Gastrocnemius medialis (tissue), 4 donors: Measurements from ENCODE around the gene NANOGP8. TPM values are rescaled to one million over a fixed set of nuclear protein-coding genes. Genes with fewer than 3 reads are reported as not detected.

Source experiments
- ATAC-seq, 2 donors: fragments of 150-250 bp; one replicate each; pipeline ENCODE4 v1.9.1; 2016
- DNase-seq, 2 donors: peaks; one replicate each; pipeline ENCODE4 v3.0.0-alpha.2; 2019
- H3K27ac ChIP-seq, 4 donors: fragments of 200-600 bp; sonication (generic); 1 replicate in 1 of 4; 2 replicates in 3 of 4; pipeline ENCODE4 v1.5.1; 2016 to 2018; ENCODE audit warnings: mild to moderate bottlenecking in 2 of 4, moderate library complexity in 1 of 4
- H3K27me3 ChIP-seq, 3 donors: fragments of 200-600 bp; sonication (generic) in 2 of 3; 1 replicate in 1 of 3; 2 replicates in 2 of 3; pipeline versions ENCODE4 v1.5.1 to v1.6.0; 2016 to 2019; ENCODE audit warnings: mild to moderate bottlenecking in 1 of 3, moderate library complexity in 1 of 3
- H3K36me3 ChIP-seq, 2 donors: fragments of 200-600 bp; sonication (generic) in 1 of 2; one replicate each; pipeline ENCODE4 v1.5.1; 2017 to 2018
- H3K4me1 ChIP-seq, 2 donors: fragments of 200-600 bp; sonication (generic) in 1 of 2; one replicate each; pipeline ENCODE4 v1.5.1; 2016 to 2017; ENCODE audit warnings: mild to moderate bottlenecking in 2 of 2
- H3K4me3 ChIP-seq, 4 donors: fragments of 200-600 bp; sonication (generic) in 3 of 4; 1 replicate in 1 of 4; 2 replicates in 3 of 4; pipeline ENCODE4 v1.5.1; 2016 to 2019; ENCODE audit warnings: mild to moderate bottlenecking in 2 of 4
- H3K9me3 ChIP-seq, 3 donors: fragments of 200-600 bp; sonication (generic) in 2 of 3; 1 replicate in 1 of 3; 2 replicates in 2 of 3; pipeline ENCODE4 v1.5.1; 2016 to 2019
- CTCF ChIP-seq, 5 experiments: fragments of 450-650 bp in 3 of 5; fragments of 200-600 bp in 2 of 5; sonication (generic) in 2 of 5; IDR thresholded peaks in 4 of 5; conservative IDR thresholded peaks in 1 of 5; 1 replicate in 4 of 5; 2 replicates in 1 of 5; pipeline ENCODE4 v1.5.1; 2016 to 2019; ENCODE audit warnings: antibody characterized with exemption in 5 of 5, mild to moderate bottlenecking in 3 of 5, moderate library complexity in 3 of 5
- POLR2A ChIP-seq, 2 donors: fragments of 450-650 bp; IDR thresholded peaks; one replicate each; pipeline ENCODE4 v1.6.1; 2017; ENCODE audit warnings: antibody characterized with exemption in 2 of 2, mild to moderate bottlenecking in 2 of 2, moderate library complexity in 2 of 2
- in situ Hi-C, 4 donors: fragments of 200-750 bp; cut with MboI; loops; one replicate each; pipeline versions ENCODE4 v1.15.0 to v1.8.0; 2017; ENCODE audit warnings: low sequenced_read_pairs in 4 of 4
- intact Hi-C: fragments of 100-400 bp; cut with DNase I; formaldehyde crosslinking; loops from one replicate; pipeline ENCODE4 v1.15.1; 2023; ENCODE audit warnings: low total_unique reads
- total RNA-seq, 4 donors: library from RNA; depleted of rRNA; stranded (reverse); fragments of >200 nt; gene quantifications; one replicate each; pipeline versions ENCODE4 v1.1.0 to v1.2.3, GENCODE V29; 2016

The NANOGP8 gene
- total RNA-seq, 4 donors from 2014 or later: not detected

GRCh38 chr15:35126236-35126635, 41.1 kb upstream of the NANOGP8 start:
- TF ChIP-seq POLR2A (IDR thresholded peaks at IDR 0.05) (no peak), CTCF (IDR thresholded peaks at IDR 0.05 in 4 of 5, conservative IDR thresholded peaks at IDR 0.05 in 1 of 5) (no peak)
- no peaks in the 10 kb centered on the region for H3K27me3 ChIP-seq
- intact Hi-C loops: no loop called here
- in situ Hi-C loops: no loop called here
- H3K27ac ChIP-seq: no peak overlapping the region
- no peak for DNase-seq
- no peak for ATAC-seq
- no peaks in the 10 kb centered on the region for H3K36me3 ChIP-seq
- no peak overlapping the region for H3K4me3 ChIP-seq
- no peaks in the 10 kb centered on the region for H3K9me3 ChIP-seq
- H3K4me1 ChIP-seq: no peaks in the 10 kb centered on the region

- Histone ChIP-seq H3K9me3 (no peaks in the 10 kb centered on the region), H3K27ac (no peak overlapping the region), H3K36me3 (no peaks in the 10 kb centered on the region), H3K4me1 (no peaks in the 10 kb centered on the region), H3K27me3 (no peaks in the 10 kb centered on the region), H3K4me3 (no peak overlapping the region)
- ATAC-seq (no peak), DNase-seq (no peak)
- TF ChIP-seq CTCF (IDR thresholded peaks at IDR 0.05 in 4 of 5, conservative IDR thresholded peaks at IDR 0.05 in 1 of 5): no peak
- TF ChIP-seq POLR2A (IDR thresholded peaks at IDR 0.05): no peak
- intact Hi-C loops: no loop called here
- in situ Hi-C loops: no loop called here
Measured at GRCh38 chr15:35123743-35124142, 38.6 kb upstream of the NANOGP8 start.

GRCh38 chr15:35121611-35122359, 36.7 kb upstream of the NANOGP8 start:
- no peaks in the 10 kb centered on the region for H3K27me3 ChIP-seq
- intact Hi-C loops: no loop called here
- no peaks in the 10 kb centered on the region for H3K9me3 ChIP-seq
- DNase-seq: no peak
- H3K4me3 ChIP-seq: no peak overlapping the region
- no peaks in the 10 kb centered on the region for H3K4me1 ChIP-seq
- H3K27ac ChIP-seq: no peak overlapping the region
- no peak for TF ChIP-seq POLR2A (IDR thresholded peaks at IDR 0.05)
- TF ChIP-seq CTCF (IDR thresholded peaks at IDR 0.05 in 4 of 5, conservative IDR thresholded peaks at IDR 0.05 in 1 of 5): no peak
- H3K36me3 ChIP-seq: no peaks in the 10 kb centered on the region
- in situ Hi-C loops: no loop called here
- no peak for ATAC-seq

- H3K9me3 ChIP-seq: no peaks in the 10 kb centered on the region
- no peak for ATAC-seq
- H3K27me3 ChIP-seq: no peaks in the 10 kb centered on the region
- H3K36me3 ChIP-seq: no peaks in the 10 kb centered on the region
- H3K27ac ChIP-seq: no peak overlapping the region
- no peaks in the 10 kb centered on the region for H3K4me1 ChIP-seq
- in situ Hi-C loops: no loop called here
- intact Hi-C loops: no loop called here
- H3K4me3 ChIP-seq: no peak overlapping the region
- TF ChIP-seq CTCF (IDR thresholded peaks at IDR 0.05 in 4 of 5, conservative IDR thresholded peaks at IDR 0.05 in 1 of 5) (no peak), POLR2A (IDR thresholded peaks at IDR 0.05) (no peak)
- no peak for DNase-seq
Measured at GRCh38 chr15:35120173-35120572, 35.1 kb upstream of the NANOGP8 start.

GRCh38 chr15:35118960-35119359, 33.9 kb upstream of the NANOGP8 start:
- no peak overlapping the region for H3K4me3 ChIP-seq
- H3K4me1 ChIP-seq: no peaks in the 10 kb centered on the region
- H3K27me3 ChIP-seq: no peaks in the 10 kb centered on the region
- DNase-seq (no peak), ATAC-seq (no peak)
- TF ChIP-seq POLR2A (IDR thresholded peaks at IDR 0.05) (no peak), CTCF (IDR thresholded peaks at IDR 0.05 in 4 of 5, conservative IDR thresholded peaks at IDR 0.05 in 1 of 5) (no peak)
- H3K9me3 ChIP-seq: no peaks in the 10 kb centered on the region
- no peak overlapping the region for H3K27ac ChIP-seq
- no peaks in the 10 kb centered on the region for H3K36me3 ChIP-seq
- intact Hi-C loops: no loop called here
- in situ Hi-C loops: no loop called here
